Rectal smooth muscle tissue (tissue), 1 donor: ENCODE data around the gene MYL5.
"Not testable (repeated sequence)": the region's sequence is repeated elsewhere in the genome, so short reads cannot be mapped to it uniquely, and the experiment has no call there.

Source experiments
- H3K27ac ChIP-seq: one replicate; pipeline ENCODE4 v1.7.0; 2013; ENCODE audit warnings: low read depth, low read length, inconsistent platforms
- H3K27me3 ChIP-seq: one replicate; pipeline ENCODE4 v1.7.0; 2013; ENCODE audit warnings: low read length; ENCODE audit not compliant: control insufficient read depth, insufficient read depth
- H3K36me3 ChIP-seq: one replicate; pipeline ENCODE4 v1.7.0; 2013; ENCODE audit warnings: low read length; ENCODE audit not compliant: control insufficient read depth, insufficient read depth
- H3K4me1 ChIP-seq: one replicate; pipeline ENCODE4 v1.7.0; 2013; ENCODE audit warnings: low read length; ENCODE audit not compliant: control insufficient read depth, insufficient read depth
- H3K4me3 ChIP-seq: one replicate; pipeline ENCODE4 v1.7.0; 2013; ENCODE audit warnings: low read length
- H3K9ac ChIP-seq: one replicate; pipeline ENCODE4 v1.7.0; 2013; ENCODE audit warnings: low read length

Gene MYL5

DNA sequence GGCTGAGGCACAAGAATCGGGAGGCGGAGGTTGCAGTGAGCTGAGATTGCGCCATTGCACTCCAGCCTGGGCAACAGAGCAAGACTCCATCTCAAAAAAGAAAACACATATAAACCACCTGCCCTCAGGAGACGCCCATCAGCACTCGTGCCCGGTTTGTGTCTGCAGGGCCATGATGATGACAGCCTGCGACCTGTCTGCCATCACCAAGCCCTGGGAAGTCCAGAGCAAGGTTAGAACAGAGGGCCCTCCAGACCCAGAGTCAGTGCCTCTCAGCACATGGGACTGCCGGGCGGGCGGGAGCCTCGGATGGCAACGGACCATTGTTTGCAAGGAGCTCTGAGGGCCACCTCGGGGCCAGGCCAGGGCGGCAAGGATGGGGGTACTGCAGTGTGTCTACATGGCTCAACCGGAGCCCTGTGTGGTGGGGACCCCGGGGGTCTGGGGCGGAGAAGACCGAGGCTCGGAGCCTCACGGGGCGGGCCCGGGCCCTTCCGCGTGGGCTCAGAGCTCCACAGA lies 9.6 kb upstream of the MYL5 start:
- no peak overlapping the region for H3K27ac ChIP-seq
- no peaks in the 10 kb centered on the region for H3K4me1 ChIP-seq
- no peak overlapping the region for H3K4me3 ChIP-seq

DNA sequence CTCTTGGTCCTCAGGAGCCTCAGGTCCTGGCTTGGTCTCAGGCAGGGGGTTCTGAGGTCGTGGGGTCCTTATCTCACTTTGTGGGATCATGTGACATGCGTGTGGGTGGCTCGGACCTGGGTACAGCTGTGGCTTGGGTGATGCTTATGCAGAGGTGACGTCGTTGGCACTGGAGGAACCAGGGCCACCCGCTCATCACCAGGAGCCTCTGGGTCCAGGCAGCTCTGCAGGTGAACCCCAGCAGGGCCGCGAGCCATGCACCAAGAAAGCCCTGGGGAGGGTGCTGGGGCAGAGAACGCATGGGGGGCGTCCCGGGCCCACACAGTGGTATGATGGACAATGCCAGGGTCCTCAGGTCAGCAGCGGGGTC lies 9.0 kb upstream of the MYL5 start:
- no peak overlapping the region for H3K9ac ChIP-seq
- no peak overlapping the region for H3K27ac ChIP-seq
- H3K4me3 ChIP-seq = no peak overlapping the region
- H3K36me3 ChIP-seq = peaks cover under 1% of the 10 kb centered on the region
- H3K27me3 ChIP-seq = no peaks in the 10 kb centered on the region
- no peaks in the 10 kb centered on the region for H3K4me1 ChIP-seq

More for the DNA sequence above, 9.6 kb upstream of the MYL5 start:
- Histone ChIP-seq H3K27me3 (no peaks in the 10 kb centered on the region), H3K36me3 (no peaks in the 10 kb centered on the region), H3K9ac (no peak overlapping the region)

- H3K4me1 ChIP-seq = no peaks in the 10 kb centered on the region
- H3K27ac ChIP-seq = no peak overlapping the region
- no peak overlapping the region for H3K9ac ChIP-seq
- H3K4me3 ChIP-seq = no peak overlapping the region
- peaks cover 5% of the 10 kb centered on the region for H3K36me3 ChIP-seq
- no peaks in the 10 kb centered on the region for H3K27me3 ChIP-seq
Observed at GRCh38 chr4:665751-666435, 8.4 kb upstream of the MYL5 start.

- Histone ChIP-seq H3K4me3 (no peak overlapping the region), H3K9ac (no peak overlapping the region), H3K4me1 (no peaks in the 10 kb centered on the region), H3K36me3 (peaks cover 8% of the 10 kb centered on the region), H3K27me3 (no peaks in the 10 kb centered on the region), H3K27ac (no peak overlapping the region)
Observed at GRCh38 chr4:666436-666810, 7.9 kb upstream of the MYL5 start.

DNA sequence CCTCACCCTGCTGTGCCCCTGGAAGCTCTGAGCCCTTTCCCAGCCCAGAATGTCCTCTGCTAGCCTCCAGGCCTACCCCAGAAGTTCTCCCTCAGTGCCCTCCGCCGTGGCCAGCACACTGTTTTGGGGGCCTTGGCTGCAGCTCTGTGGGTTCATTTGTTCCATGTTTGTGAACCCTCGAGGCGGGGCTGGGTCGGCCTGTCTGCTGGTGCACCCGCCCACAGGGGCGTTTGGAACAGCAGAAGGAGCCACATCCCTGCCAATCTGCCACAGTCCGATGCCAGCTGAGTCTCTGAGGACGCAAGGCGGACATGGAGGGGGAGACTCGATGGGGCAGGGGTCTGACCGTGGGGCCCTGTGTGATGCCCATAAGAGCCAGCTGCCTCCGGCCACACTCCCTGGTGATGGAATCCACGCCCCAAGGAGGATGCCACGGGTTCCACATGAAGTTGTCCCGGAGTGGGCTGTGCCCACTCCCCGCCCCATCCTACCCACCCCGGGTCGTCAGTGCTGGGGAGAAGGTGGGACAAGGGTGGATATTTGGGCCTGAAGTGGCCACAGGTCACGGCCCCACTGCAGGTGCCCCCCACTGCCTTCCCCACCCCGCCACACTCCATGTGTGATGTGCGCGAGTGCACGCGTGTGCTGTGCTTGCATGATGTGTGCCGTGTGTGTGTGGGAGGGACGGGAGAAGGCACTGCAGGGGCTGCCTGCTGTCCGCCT lies 7.4 kb upstream of the MYL5 start:
- no peak overlapping the region for H3K9ac ChIP-seq
- H3K27ac ChIP-seq = no peak overlapping the region

DNA sequence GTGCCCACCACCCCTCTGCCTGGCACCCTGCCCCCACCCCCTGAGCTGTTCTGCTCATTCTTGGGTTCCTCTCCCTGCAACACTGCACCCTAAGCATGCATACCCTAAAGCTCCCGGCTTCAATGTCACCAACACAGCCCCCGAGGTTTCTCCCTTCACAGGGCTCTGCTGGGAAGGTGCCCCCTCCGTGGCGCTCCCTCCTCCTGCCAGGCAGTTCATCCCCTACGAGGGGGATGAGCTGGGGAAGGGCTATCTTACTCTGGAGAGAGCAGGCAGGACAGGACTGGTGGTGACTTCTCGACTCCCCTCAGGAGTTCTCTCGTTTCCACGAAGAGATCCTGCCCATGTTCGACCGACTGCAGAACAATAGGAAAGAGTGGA lies 6.8 kb upstream of the MYL5 start:
- H3K27me3 ChIP-seq = no peaks in the 10 kb centered on the region
- no peak overlapping the region for H3K27ac ChIP-seq
- no peak overlapping the region for H3K4me3 ChIP-seq
- H3K9ac ChIP-seq = no peak overlapping the region
- H3K36me3 ChIP-seq = peaks cover 17% of the 10 kb centered on the region
- H3K4me1 ChIP-seq = no peaks in the 10 kb centered on the region

More for the DNA sequence above, 7.4 kb upstream of the MYL5 start:
- no peaks in the 10 kb centered on the region for H3K4me1 ChIP-seq
- peaks cover 13% of the 10 kb centered on the region for H3K36me3 ChIP-seq
- no peak overlapping the region for H3K4me3 ChIP-seq
- H3K27me3 ChIP-seq = no peaks in the 10 kb centered on the region

DNA sequence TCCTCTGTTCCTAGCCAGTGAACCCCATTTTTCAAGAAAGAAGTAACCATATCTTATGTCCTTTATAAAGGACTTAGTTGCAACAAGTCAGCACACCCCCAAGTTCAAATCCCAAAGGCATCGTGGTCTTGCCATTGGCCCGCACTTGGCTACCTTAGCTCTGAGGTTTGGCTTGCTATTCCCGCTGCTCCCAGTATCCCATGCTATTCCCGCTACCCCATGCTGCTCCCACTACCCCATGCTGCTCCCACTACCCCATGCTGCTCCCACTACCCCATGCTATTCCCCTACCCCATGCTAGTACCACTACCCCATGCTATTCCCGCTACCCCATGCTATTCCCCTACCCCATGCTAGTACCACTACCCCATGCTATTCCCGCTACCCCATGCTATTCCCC lies 6.1 kb upstream of the MYL5 start:
- not testable (repeated sequence) for H3K27ac ChIP-seq

GRCh38 chr4:669806-670559 lies 4.4 kb upstream of the MYL5 start:
- not testable (repeated sequence) for H3K27ac ChIP-seq, H3K4me3 ChIP-seq, H3K9ac ChIP-seq, H3K27me3 ChIP-seq, H3K4me1 ChIP-seq
- H3K36me3 ChIP-seq = peaks cover 17% of the 10 kb centered on the region

More for the DNA sequence above, 6.1 kb upstream of the MYL5 start:
- H3K4me1 ChIP-seq, H3K9ac ChIP-seq, H3K4me3 ChIP-seq, H3K27me3 ChIP-seq: not testable (repeated sequence)
- H3K36me3 ChIP-seq = peaks cover 17% of the 10 kb centered on the region

DNA sequence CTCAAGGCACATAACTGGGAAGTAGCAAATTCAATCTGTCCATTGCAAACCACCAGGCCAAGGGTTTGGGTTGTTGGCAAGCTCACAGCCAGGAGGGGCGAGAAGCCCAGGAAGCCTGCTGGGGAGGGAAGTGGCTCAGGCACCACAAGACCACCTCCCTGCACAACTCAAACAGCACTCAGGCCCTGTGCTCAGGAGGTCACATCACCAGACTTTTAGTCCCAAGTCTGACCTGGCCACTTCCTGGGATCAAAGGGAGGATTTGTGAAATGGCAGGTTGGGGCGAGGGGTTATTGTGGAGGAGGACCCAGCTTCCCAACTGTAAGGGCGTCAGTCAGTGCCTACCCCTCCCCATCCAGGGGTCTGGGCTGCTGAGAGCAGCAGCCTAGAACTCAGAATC lies 2.6 kb upstream of the MYL5 start:
- H3K27ac ChIP-seq = no peak overlapping the region
- no peak overlapping the region for H3K9ac ChIP-seq
- H3K36me3 ChIP-seq = peaks cover 17% of the 10 kb centered on the region
- peaks cover 10% of the 10 kb centered on the region for H3K4me1 ChIP-seq
- H3K4me3 ChIP-seq = no peak overlapping the region
- no peaks in the 10 kb centered on the region for H3K27me3 ChIP-seq

- H3K27me3 ChIP-seq = no peaks in the 10 kb centered on the region
- H3K36me3 ChIP-seq = peaks cover 17% of the 10 kb centered on the region
- peak overlapping the region; percentile 63 for H3K27ac ChIP-seq
- H3K4me1 ChIP-seq = peaks cover 10% of the 10 kb centered on the region
- H3K9ac ChIP-seq = no peak overlapping the region
- H3K4me3 ChIP-seq = peak overlapping the region; percentile 85
Observed at GRCh38 chr4:673349-674091, 822 bp upstream of the MYL5 start.

DNA sequence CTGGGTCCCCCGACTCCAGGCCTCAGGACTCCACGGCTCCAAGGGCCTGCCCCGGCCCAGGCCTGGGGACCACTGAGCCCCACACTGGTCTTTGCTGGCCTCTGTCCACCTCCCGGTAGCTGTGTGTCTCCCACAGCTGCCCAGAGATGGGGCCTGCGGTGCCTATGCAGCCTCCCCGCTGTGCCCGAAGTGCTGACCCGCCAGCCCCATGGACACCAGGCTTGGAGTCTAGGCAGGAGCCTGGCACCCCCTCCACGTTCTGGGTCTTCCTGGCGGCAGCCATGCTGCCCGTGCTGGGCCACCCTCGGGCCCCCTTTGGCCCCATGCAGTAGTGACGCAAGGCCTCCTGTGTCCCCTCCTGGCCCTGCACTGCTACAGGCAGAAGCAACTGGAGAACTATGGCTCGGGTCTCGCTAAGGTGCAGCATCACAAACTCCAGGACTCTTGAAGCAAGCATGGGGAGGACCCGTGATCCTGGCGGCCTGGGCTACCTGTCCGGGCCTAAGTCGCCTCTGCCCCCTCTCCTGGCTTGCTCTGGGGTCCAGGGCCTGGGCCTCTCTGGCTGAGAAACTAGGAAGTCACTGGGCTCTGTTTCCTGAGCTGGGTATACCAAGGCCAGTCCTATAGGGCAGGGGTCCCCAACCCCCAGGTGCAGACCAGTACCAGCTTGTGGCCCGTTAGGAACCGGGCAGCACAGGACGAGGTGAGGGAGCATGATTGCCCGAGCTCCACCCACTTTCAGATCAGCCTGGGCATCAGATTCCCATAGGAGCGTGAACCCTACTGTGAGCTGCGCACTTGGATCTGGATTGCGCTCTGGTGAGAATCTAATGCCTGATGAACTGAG lies 917 bp downstream of the MYL5 start:
- H3K36me3 ChIP-seq = peaks cover 17% of the 10 kb centered on the region
- H3K4me1 ChIP-seq = peaks cover 10% of the 10 kb centered on the region
- H3K27me3 ChIP-seq = no peaks in the 10 kb centered on the region
- peak overlapping the region; percentile 96 for H3K27ac ChIP-seq
- peak overlapping the region; percentile 90 for H3K4me3 ChIP-seq
- peak overlapping the region; percentile 88 for H3K9ac ChIP-seq
